HepG2 (cell line): ENCODE data around the gene FAM111A. TPM values are rescaled to one million over a fixed set of nuclear protein-coding genes. Genes with fewer than 3 reads are reported as not detected.

Source experiments
- ISL2 ChIP-seq: sonication (generic); formaldehyde crosslinking; IDR thresholded peaks from 2 replicates; pipeline ENCODE4 v1.5.0; 2020; ENCODE audit warnings: missing genetic modification reagents
- MEIS1 ChIP-seq: sonication (generic); formaldehyde crosslinking; IDR thresholded peaks from 2 replicates; pipeline ENCODE4 v1.9.0; 2021; ENCODE audit warnings: mild to moderate bottlenecking, missing genetic modification reagents, moderate library complexity, borderline replicate concordance
- MYNN ChIP-seq: sonication (generic); formaldehyde crosslinking; IDR thresholded peaks from 2 replicates; pipeline ENCODE4 v1.4.0; 2020; ENCODE audit warnings: mild to moderate bottlenecking, low read depth, missing genetic modification reagents
- NPAS2 ChIP-seq: sonication (generic); formaldehyde crosslinking; IDR thresholded peaks from 2 replicates; pipeline ENCODE4 v1.8.0; 2022; ENCODE audit warnings: mild to moderate bottlenecking, missing genetic modification reagents, borderline replicate concordance
- NR2F2 ChIP-seq: IDR thresholded peaks from 2 replicates; pipeline ENCODE4 v1.6.1; 2012; ENCODE audit warnings: low read depth, inconsistent platforms, borderline replicate concordance
- PAF1 ChIP-seq: IDR thresholded peaks from 2 replicates; pipeline ENCODE4 v1.6.1; 2016; ENCODE audit warnings: missing genetic modification reagents, missing compliant biosample characterization
- REL ChIP-seq: sonication (generic); formaldehyde crosslinking; conservative IDR thresholded peaks from 2 replicates; pipeline ENCODE4 v1.8.0; 2022; ENCODE audit warnings: mild to moderate bottlenecking, missing genetic modification reagents, moderate library complexity
- SALL2 ChIP-seq: sonication (generic); formaldehyde crosslinking; IDR thresholded peaks from 2 replicates; pipeline ENCODE4 v1.8.1; 2023; ENCODE audit warnings: mild to moderate bottlenecking, missing genetic modification reagents, inconsistent platforms
- TAF1 ChIP-seq: sonication (generic); formaldehyde crosslinking; IDR thresholded peaks from 2 replicates; pipeline ENCODE4 v1.4.0; 2020; ENCODE audit warnings: missing genetic modification reagents
- ZBTB14 ChIP-seq: sonication (generic); formaldehyde crosslinking; IDR thresholded peaks from 2 replicates; pipeline ENCODE4 v1.4.0; 2020; ENCODE audit warnings: missing genetic modification reagents
- ZNF20 ChIP-seq: sonication (generic); formaldehyde crosslinking; IDR thresholded peaks from 2 replicates; pipeline ENCODE4 v1.4.0; 2020; ENCODE audit warnings: mild to moderate bottlenecking, moderate library complexity, missing genetic modification reagents
- ZNF30 ChIP-seq: sonication (generic); formaldehyde crosslinking; IDR thresholded peaks from 2 replicates; pipeline ENCODE4 v1.5.0; 2020; ENCODE audit warnings: mild to moderate bottlenecking, missing genetic modification reagents
- ZNF510 ChIP-seq: sonication (generic); formaldehyde crosslinking; IDR thresholded peaks from 2 replicates; pipeline ENCODE4 v1.4.0; 2020; ENCODE audit warnings: low read depth, mild to moderate bottlenecking, missing genetic modification reagents
- ZNF674 ChIP-seq: sonication (generic); formaldehyde crosslinking; IDR thresholded peaks from 2 replicates; pipeline ENCODE4 v1.5.0; 2020; ENCODE audit warnings: low read depth, mild to moderate bottlenecking, missing genetic modification reagents
- ZNF740 ChIP-seq: sonication (generic); formaldehyde crosslinking; IDR thresholded peaks from 2 replicates; pipeline ENCODE4 v1.4.0; 2020; ENCODE audit warnings: missing genetic modification reagents
- ZNF792 ChIP-seq: IDR thresholded peaks from 2 replicates; pipeline ENCODE4 v1.6.1; 2016
- ZSCAN21 ChIP-seq: sonication (generic); formaldehyde crosslinking; IDR thresholded peaks from 2 replicates; pipeline ENCODE4 v1.8.0; 2022; ENCODE audit warnings: mild to moderate bottlenecking, missing genetic modification reagents, moderate library complexity, borderline replicate concordance
- polyA plus RNA-seq, 8 experiments: library from polyadenylated mRNA; depleted of rRNA in 3 of 8; stranded (reverse) in 7 of 8; unstranded in 1 of 8; fragments of >200 nt; fragmentation: Illumina TruSeq in 4 of 8; extraction: Trizol in 4 of 8; gene quantifications; 2 replicates each; pipeline versions ENCODE4 v1.2.1 to v1.2.3, GENCODE V29; 2011 to 2016; ENCODE audit warnings: low read depth in 4 of 8, missing spikeins in 1 of 8, mixed read lengths in 1 of 8; ENCODE audit not compliant: insufficient read depth in 1 of 8
- total RNA-seq, 5 experiments: library from RNA; depleted of rRNA; stranded (reverse); fragments of >200 nt; fragmentation: Illumina TruSeq; extraction: Trizol; gene quantifications; 2 replicates each; pipeline ENCODE4 v1.2.3, GENCODE V29; 2016; ENCODE audit warnings: low read depth in 1 of 5
- TF ChIP-seq, protein P1 (sequence below): sonication (generic); formaldehyde crosslinking; IDR thresholded peaks from 2 replicates; pipeline ENCODE4 v1.4.0; 2020; ENCODE audit warnings: mild to moderate bottlenecking, low read depth, missing genetic modification reagents
- TF ChIP-seq, protein P2 (sequence below): sonication (generic); formaldehyde crosslinking; IDR thresholded peaks from 2 replicates; pipeline ENCODE4 v1.8.1; 2023; ENCODE audit warnings: mild to moderate bottlenecking, missing genetic modification reagents
- TF ChIP-seq, protein P3 (sequence below): sonication (generic); formaldehyde crosslinking; IDR thresholded peaks from 2 replicates; pipeline ENCODE4 v1.8.0; 2022; ENCODE audit warnings: missing genetic modification reagents, mild to moderate bottlenecking, inconsistent platforms, borderline replicate concordance
- TF ChIP-seq, protein P4 (sequence below): sonication (generic); formaldehyde crosslinking; IDR thresholded peaks from 2 replicates; pipeline ENCODE4 v1.8.0; 2022; ENCODE audit warnings: missing genetic modification reagents, mild to moderate bottlenecking, borderline replicate concordance

Gene FAM111A
- total and polyA plus RNA-seq, 2 of the 13 experiments (the other 11 are each of a cell fraction or from before 2014, with no cell fraction given) = 3.2 to 13.5 TPM

- TF ChIP-seq ZNF510 (CRISPR knock-in tag) = peak; percentile 44; the same call in 1 of the 2 replicates
- no peak for TF ChIP-seq ZNF792 (CRISPR knock-in tag)
- TF ChIP-seq ZNF674 = no peak
- 0 out of 2 replicates have a peak, but pooled peaks have one; percentile 26 for TF ChIP-seq MEIS1
- TF ChIP-seq, protein P1, sequence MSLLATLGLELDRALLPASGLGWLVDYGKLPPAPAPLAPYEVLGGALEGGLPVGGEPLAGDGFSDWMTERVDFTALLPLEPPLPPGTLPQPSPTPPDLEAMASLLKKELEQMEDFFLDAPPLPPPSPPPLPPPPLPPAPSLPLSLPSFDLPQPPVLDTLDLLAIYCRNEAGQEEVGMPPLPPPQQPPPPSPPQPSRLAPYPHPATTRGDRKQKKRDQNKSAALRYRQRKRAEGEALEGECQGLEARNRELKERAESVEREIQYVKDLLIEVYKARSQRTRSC (CRISPR knock-in tag) = no peak
- no peak for TF ChIP-seq NPAS2 (CRISPR knock-in tag)
- TF ChIP-seq ZNF740 (CRISPR knock-in tag) = no peak
- no peak for TF ChIP-seq PAF1 (CRISPR knock-in tag)
- TF ChIP-seq, protein P2, sequence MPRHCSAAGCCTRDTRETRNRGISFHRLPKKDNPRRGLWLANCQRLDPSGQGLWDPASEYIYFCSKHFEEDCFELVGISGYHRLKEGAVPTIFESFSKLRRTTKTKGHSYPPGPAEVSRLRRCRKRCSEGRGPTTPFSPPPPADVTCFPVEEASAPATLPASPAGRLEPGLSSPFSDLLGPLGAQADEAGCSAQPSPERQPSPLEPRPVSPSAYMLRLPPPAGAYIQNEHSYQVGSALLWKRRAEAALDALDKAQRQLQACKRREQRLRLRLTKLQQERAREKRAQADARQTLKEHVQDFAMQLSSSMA (CRISPR knock-in tag) = no peak
- no peak for TF ChIP-seq TAF1 (CRISPR knock-in tag)
- no peak for TF ChIP-seq ISL2 (CRISPR knock-in tag)
- TF ChIP-seq REL (CRISPR knock-in tag) = no peak
- no peak for TF ChIP-seq ZNF30 (CRISPR knock-in tag)
- TF ChIP-seq ZBTB14 (CRISPR knock-in tag) = peak; percentile 60
- TF ChIP-seq ZNF20 (CRISPR knock-in tag) = no peak
- TF ChIP-seq SALL2 (CRISPR knock-in tag) = no peak
- no peak for TF ChIP-seq MYNN
- TF ChIP-seq, protein P3, sequence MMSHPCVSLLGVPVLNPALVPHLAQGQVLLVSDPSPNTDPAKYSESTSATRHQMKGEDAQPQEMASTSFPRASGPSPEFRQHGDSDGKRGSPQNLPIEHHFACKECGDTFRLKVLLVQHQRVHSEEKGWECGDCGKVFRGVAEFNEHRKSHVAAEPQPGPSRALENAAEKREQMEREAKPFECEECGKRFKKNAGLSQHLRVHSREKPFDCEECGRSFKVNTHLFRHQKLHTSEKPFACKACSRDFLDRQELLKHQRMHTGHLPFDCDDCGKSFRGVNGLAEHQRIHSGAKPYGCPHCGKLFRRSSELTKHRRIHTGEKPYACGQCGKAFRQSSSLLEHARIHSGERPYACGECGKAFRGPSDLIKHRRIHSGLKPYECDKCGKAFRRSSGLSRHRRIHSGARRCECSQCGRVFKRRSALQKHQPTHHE = no peak
- TF ChIP-seq, protein P4, sequence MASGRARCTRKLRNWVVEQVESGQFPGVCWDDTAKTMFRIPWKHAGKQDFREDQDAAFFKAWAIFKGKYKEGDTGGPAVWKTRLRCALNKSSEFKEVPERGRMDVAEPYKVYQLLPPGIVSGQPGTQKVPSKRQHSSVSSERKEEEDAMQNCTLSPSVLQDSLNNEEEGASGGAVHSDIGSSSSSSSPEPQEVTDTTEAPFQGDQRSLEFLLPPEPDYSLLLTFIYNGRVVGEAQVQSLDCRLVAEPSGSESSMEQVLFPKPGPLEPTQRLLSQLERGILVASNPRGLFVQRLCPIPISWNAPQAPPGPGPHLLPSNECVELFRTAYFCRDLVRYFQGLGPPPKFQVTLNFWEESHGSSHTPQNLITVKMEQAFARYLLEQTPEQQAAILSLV (CRISPR knock-in tag) = no peak
- TF ChIP-seq ZSCAN21 (CRISPR knock-in tag) = no peak
- no peak for TF ChIP-seq NR2F2
Measured at GRCh38 chr11:59106363-59107336, 36.0 kb upstream of the FAM111A start, which contains the start of gene FAM111B (continued).
